Thoracic aorta (tissue), 2 donors: ENCODE data around the gene RPTOR. TPM values are rescaled to one million over a fixed set of nuclear protein-coding genes. Genes with fewer than 3 reads are reported as not detected.

Experiments used
- ATAC-seq: fragments of 150-250 bp; one replicate; pipeline ENCODE4 v1.8.0; 2017; ENCODE audit warnings: low read depth; ENCODE audit not compliant: insufficient number of reproducible peaks, low FRiP score
- DNase-seq: peaks from one replicate; pipeline ENCODE4 v3.0.0-alpha.2; 2020; ENCODE audit warnings: low spot score
- H3K27ac ChIP-seq, 2 donors: fragments of 200-600 bp; sonication (generic); 1 replicate in 1 of 2; 2 replicates in 1 of 2; pipeline ENCODE4 v1.5.1; 2016; ENCODE audit warnings: mild to moderate bottlenecking in 2 of 2, moderate library complexity in 2 of 2
- H3K27me3 ChIP-seq: fragments of 200-600 bp; sonication (generic); replicated peaks from 2 replicates; pipeline ENCODE4 v1.6.0; 2016; ENCODE audit warnings: mild to moderate bottlenecking; ENCODE audit not compliant: insufficient read depth
- H3K36me3 ChIP-seq: fragments of 200-600 bp; sonication (generic); one replicate; pipeline ENCODE4 v1.5.1; 2016
- H3K4me1 ChIP-seq, 2 donors: fragments of 200-600 bp; sonication (generic); 1 replicate in 1 of 2; 2 replicates in 1 of 2; pipeline versions ENCODE4 v1.5.1 to v1.6.0; 2016; ENCODE audit warnings: low read depth in 2 of 2, mild to moderate bottlenecking in 1 of 2; ENCODE audit not compliant: control insufficient read depth in 1 of 2
- H3K4me3 ChIP-seq: fragments of 200-600 bp; sonication (generic); 2 replicates; pipeline ENCODE4 v1.5.1; 2016; ENCODE audit warnings: mild to moderate bottlenecking
- H3K9me3 ChIP-seq: fragments of 200-600 bp; sonication (generic); 2 replicates; pipeline ENCODE4 v1.5.1; 2016
- total RNA-seq, 2 donors: library from RNA; depleted of rRNA; stranded (reverse); fragments of >200 nt; gene quantifications; one replicate each; pipeline versions ENCODE4 v1.1.0 to v1.2.3, GENCODE V29; 2016
- TF ChIP-seq, protein P1 (sequence below): fragments of 200-600 bp; sonication (generic); IDR thresholded peaks from one replicate; pipeline ENCODE4 v1.5.1; 2019; ENCODE audit warnings: antibody characterized with exemption

The RPTOR gene
- total RNA-seq, 2 donors from 2014 or later = 42.0 to 47.4 TPM

- H3K27me3 ChIP-seq = no peaks in the 10 kb centered on the region
- H3K4me3 ChIP-seq = no peak overlapping the region
- peaks cover 16 to 19% of the 10 kb centered on the region in 2 donors for H3K4me1 ChIP-seq
- TF ChIP-seq, protein P1, sequence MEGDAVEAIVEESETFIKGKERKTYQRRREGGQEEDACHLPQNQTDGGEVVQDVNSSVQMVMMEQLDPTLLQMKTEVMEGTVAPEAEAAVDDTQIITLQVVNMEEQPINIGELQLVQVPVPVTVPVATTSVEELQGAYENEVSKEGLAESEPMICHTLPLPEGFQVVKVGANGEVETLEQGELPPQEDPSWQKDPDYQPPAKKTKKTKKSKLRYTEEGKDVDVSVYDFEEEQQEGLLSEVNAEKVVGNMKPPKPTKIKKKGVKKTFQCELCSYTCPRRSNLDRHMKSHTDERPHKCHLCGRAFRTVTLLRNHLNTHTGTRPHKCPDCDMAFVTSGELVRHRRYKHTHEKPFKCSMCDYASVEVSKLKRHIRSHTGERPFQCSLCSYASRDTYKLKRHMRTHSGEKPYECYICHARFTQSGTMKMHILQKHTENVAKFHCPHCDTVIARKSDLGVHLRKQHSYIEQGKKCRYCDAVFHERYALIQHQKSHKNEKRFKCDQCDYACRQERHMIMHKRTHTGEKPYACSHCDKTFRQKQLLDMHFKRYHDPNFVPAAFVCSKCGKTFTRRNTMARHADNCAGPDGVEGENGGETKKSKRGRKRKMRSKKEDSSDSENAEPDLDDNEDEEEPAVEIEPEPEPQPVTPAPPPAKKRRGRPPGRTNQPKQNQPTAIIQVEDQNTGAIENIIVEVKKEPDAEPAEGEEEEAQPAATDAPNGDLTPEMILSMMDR = no peak
- no peaks in the 10 kb centered on the region for H3K9me3 ChIP-seq
- H3K27ac ChIP-seq = no peak overlapping the region
- DNase-seq (no peak), ATAC-seq (no peak)
- no peaks in the 10 kb centered on the region for H3K36me3 ChIP-seq
These were observed 393.9 kb downstream of the RPTOR start for GRCh38 chr17:80938556-80938955.

DNA sequence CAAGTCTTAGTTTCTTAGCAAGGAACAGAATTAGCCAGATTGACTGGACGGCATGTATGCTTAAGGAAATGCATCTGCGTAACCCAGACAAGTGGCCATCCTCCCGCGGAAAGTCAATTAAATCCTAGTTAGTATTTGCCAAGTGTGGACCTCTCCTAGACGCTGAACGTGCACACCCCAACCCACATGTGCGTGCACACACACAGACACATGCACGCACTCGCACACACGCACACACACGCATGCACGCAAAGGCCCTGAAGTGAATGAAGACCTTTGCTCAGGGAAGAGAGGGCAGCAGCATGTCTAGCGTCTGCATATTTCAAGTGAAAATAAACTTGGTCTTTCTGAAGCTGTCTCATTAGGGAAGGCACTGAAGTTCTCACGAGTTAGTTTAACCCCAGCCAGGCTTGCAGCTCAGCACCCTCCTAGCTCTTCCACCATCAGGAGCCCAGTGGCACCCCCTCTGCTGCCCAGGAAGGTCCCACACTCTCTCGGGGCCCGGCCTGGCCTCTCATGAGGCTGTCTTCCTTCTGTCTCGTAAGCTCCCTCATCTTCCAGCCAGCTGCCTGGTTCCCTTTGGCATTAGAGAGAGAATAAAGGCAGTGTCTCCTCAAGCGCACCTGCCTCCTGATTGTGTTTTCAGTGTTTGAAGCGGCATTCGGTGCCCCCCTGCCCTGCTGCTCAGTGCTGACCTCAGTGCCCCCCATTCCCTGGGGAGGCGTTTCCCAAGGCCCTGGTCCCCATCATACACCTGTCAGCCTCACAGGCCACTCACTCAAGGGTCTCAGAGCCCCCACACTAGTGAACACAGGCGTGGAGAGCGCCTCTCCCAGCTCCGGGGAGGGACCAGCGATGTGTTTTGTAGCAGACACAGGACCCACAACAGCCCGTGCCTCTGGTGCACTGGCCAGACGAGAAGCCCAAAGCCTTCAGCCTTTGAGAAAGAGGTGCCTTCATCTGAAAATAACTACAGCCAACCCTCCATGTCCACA, 394.8 kb downstream of the RPTOR start:
- no peaks in the 10 kb centered on the region for H3K27me3 ChIP-seq
- no peak for DNase-seq
- TF ChIP-seq, protein P1 = no peak
- no peak overlapping the region for H3K4me3 ChIP-seq
- no peak overlapping the region for H3K27ac ChIP-seq
- no peak for ATAC-seq
- H3K4me1 ChIP-seq = peaks cover 16 to 19% of the 10 kb centered on the region in 2 donors
- H3K36me3 ChIP-seq = no peaks in the 10 kb centered on the region
- no peaks in the 10 kb centered on the region for H3K9me3 ChIP-seq

DNA sequence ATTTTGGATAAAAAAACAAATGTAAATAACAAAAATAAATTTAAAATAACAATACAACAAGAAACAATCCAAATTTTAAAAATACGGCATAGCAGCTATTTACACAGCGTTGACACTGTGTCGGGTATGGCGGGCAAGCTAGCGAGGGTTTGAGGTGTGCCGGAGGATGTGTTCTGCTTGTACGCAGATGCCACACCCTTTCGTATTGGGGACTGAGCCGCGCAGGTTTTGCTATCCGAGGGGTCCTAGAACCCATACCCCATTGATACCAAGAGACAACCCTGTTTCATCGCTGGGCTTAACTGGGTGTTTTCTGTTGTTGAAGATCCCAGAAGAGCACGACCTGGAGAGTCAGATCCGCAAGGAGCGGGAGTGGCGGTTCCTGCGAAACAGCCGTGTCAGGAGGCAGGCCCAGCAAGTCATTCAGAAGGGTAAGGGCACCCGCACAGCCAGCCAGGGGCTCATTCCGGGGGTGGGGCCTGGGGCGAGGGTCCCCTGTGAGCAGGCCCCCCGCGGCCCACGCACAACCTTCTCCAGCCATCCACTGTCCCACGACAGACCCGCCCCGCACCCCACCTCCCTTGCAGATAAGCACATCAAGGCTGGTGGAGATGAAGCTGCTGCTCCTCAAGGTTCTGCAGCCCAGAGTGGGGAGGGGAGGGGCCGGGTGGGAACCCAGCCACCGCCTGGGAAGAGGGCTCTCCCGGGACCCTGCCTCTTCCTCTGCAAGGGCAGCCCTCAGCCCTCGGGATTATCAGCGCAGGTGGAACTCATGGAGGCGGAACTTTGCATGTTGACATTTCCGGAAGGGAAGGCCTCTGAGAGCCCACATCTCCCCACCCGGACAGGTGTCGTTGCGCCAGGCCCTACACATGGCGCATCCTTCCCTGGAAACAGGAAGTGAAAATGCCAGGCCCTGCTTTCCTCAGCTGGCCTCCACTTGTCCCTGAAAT, 395.8 kb downstream of the RPTOR start:
- TF ChIP-seq, protein P1 = no peak
- no peak overlapping the region for H3K27ac ChIP-seq
- no peaks in the 10 kb centered on the region for H3K36me3 ChIP-seq
- ATAC-seq (no peak), DNase-seq (no peak)
- H3K9me3 ChIP-seq = no peaks in the 10 kb centered on the region
- peaks cover 16 to 19% of the 10 kb centered on the region in 2 donors for H3K4me1 ChIP-seq
- no peak overlapping the region for H3K4me3 ChIP-seq
- no peaks in the 10 kb centered on the region for H3K27me3 ChIP-seq

GRCh38 chr17:80941171-80941570, 396.5 kb downstream of the RPTOR start:
- Histone ChIP-seq H3K4me1 (peaks cover 16 to 19% of the 10 kb centered on the region in 2 donors), H3K27me3 (no peaks in the 10 kb centered on the region), H3K9me3 (no peaks in the 10 kb centered on the region), H3K36me3 (peaks cover under 1% of the 10 kb centered on the region), H3K27ac (no peak overlapping the region), H3K4me3 (no peak overlapping the region)
- TF ChIP-seq, protein P1 = no peak
- no peak for DNase-seq
- ATAC-seq = no peak
